Mesenchymal stem cell (in vitro differentiated cells and primary cell): ENCODE data around the gene DUS1L.

Source experiments
- DNase-seq: peaks from one replicate; pipeline ENCODE4 v3.0.0-alpha.2; 2013
- H2AFZ ChIP-seq: one replicate; pipeline ENCODE4 v1.6.1; 2013; ENCODE audit warnings: low read depth, mild to moderate bottlenecking, control low read depth, inconsistent platforms, low read length, moderate library complexity
- H2AK5ac ChIP-seq: 2 replicates; pipeline ENCODE4 v1.6.1; 2013; ENCODE audit warnings: low read length, moderate library complexity, mild to moderate bottlenecking, inconsistent platforms; ENCODE audit not compliant: severe bottlenecking
- H2BK120ac ChIP-seq: one replicate; pipeline ENCODE4 v1.6.1; 2013; ENCODE audit warnings: low read depth, mild to moderate bottlenecking, inconsistent platforms, low read length, moderate library complexity
- H2BK12ac ChIP-seq, 2 experiments: one replicate each; pipeline ENCODE4 v1.6.1; 2013; ENCODE audit warnings: inconsistent platforms in 2 of 2, low read length in 2 of 2, mild to moderate bottlenecking in 2 of 2, moderate library complexity in 2 of 2, control low read depth in 1 of 2
- H2BK15ac ChIP-seq: one replicate; pipeline ENCODE4 v1.6.1; 2013; ENCODE audit warnings: mild to moderate bottlenecking, low read depth, inconsistent platforms; ENCODE audit not compliant: poor library complexity, severe bottlenecking
- H2BK5ac ChIP-seq: 2 replicates; pipeline ENCODE4 v1.6.1; 2013; ENCODE audit warnings: low read depth, mild to moderate bottlenecking, low read length, control low read depth, inconsistent platforms; ENCODE audit not compliant: poor library complexity, severe bottlenecking
- H3K14ac ChIP-seq, 2 experiments: one replicate each; pipeline ENCODE4 v1.6.1; 2013; ENCODE audit warnings: inconsistent platforms in 2 of 2, low read length in 2 of 2, control low read depth in 1 of 2, mild to moderate bottlenecking in 1 of 2, moderate library complexity in 1 of 2
- H3K18ac ChIP-seq, 2 experiments: one replicate each; pipeline ENCODE4 v1.6.1; 2013; ENCODE audit warnings: inconsistent platforms in 2 of 2, low read length in 2 of 2, control low read depth in 1 of 2, low read depth in 1 of 2, mild to moderate bottlenecking in 1 of 2
- H3K23ac ChIP-seq, 2 experiments: one replicate each; pipeline ENCODE4 v1.6.1; 2013; ENCODE audit warnings: inconsistent platforms in 2 of 2, low read length in 2 of 2, mild to moderate bottlenecking in 2 of 2, moderate library complexity in 2 of 2, control low read depth in 1 of 2
- H3K27ac ChIP-seq: 2 replicates; pipeline ENCODE4 v1.5.1; 2013; ENCODE audit warnings: mild to moderate bottlenecking, moderate library complexity, low read length, control low read depth, inconsistent platforms; ENCODE audit not compliant: poor library complexity, severe bottlenecking
- H3K27me3 ChIP-seq, 2 experiments: 2 replicates each; pipeline versions ENCODE4 v1.6.1 to v1.7.0; 2013; ENCODE audit warnings: low read length in 2 of 2, mild to moderate bottlenecking in 2 of 2, moderate library complexity in 2 of 2, control low read depth in 1 of 2, inconsistent platforms in 1 of 2; ENCODE audit not compliant: control insufficient read depth in 1 of 2, insufficient read depth in 1 of 2
- H3K36me3 ChIP-seq, 2 experiments: 2 replicates each; pipeline versions ENCODE4 v1.6.1 to v1.7.0; 2013; ENCODE audit warnings: low read length in 2 of 2, control low read depth in 1 of 2, inconsistent platforms in 1 of 2, low read depth in 1 of 2, mild to moderate bottlenecking in 1 of 2; ENCODE audit not compliant: insufficient read depth in 2 of 2, control insufficient read depth in 1 of 2
- H3K4ac ChIP-seq, 2 experiments: one replicate each; pipeline ENCODE4 v1.6.1; 2013; ENCODE audit warnings: inconsistent platforms in 2 of 2, low read length in 2 of 2, mild to moderate bottlenecking in 2 of 2, moderate library complexity in 2 of 2, control low read depth in 1 of 2, low read depth in 1 of 2
- H3K4me1 ChIP-seq: 2 replicates; pipeline ENCODE4 v1.6.1; 2013; ENCODE audit warnings: low read depth, low read length, control low read depth; ENCODE audit not compliant: control insufficient read depth, insufficient read depth
- H3K4me2 ChIP-seq: 2 replicates; pipeline ENCODE4 v1.6.1; 2013; ENCODE audit warnings: low read length, mild to moderate bottlenecking, inconsistent platforms; ENCODE audit not compliant: poor library complexity, severe bottlenecking
- H3K4me3 ChIP-seq, 2 experiments: 2 replicates each; pipeline versions ENCODE4 v1.5.1 to v1.7.0; 2013; ENCODE audit warnings: low read length in 2 of 2, mild to moderate bottlenecking in 2 of 2, control low read depth in 1 of 2, low read depth in 1 of 2; ENCODE audit not compliant: insufficient read depth in 1 of 2
- H3K79me1 ChIP-seq: replicated peaks from 2 replicates; pipeline ENCODE4 v1.6.1; 2013; ENCODE audit warnings: mild to moderate bottlenecking, control low read depth, low read length, inconsistent platforms; ENCODE audit not compliant: poor library complexity, severe bottlenecking
- H3K9ac ChIP-seq: 2 replicates; pipeline ENCODE4 v1.7.0; 2013; ENCODE audit warnings: mild to moderate bottlenecking, low read length, moderate library complexity
- H3K9me3 ChIP-seq: 2 replicates; pipeline ENCODE4 v1.7.0; 2013; ENCODE audit warnings: mild to moderate bottlenecking, low read length; ENCODE audit not compliant: control insufficient read depth
- H4K8ac ChIP-seq: one replicate; pipeline ENCODE4 v1.6.1; 2013; ENCODE audit warnings: inconsistent platforms, mild to moderate bottlenecking, low read length, moderate library complexity
- H4K91ac ChIP-seq: one replicate; pipeline ENCODE4 v1.6.1; 2013; ENCODE audit warnings: mild to moderate bottlenecking, low read length, inconsistent platforms
- WGBS: methylation state at CpG from one replicate; pipeline ENCODE4 v1.1.7; 2013; ENCODE audit warnings: mixed read lengths; 5-methylcytosine and 5-hydroxymethylcytosine counted together

The DUS1L gene

GRCh38 chr17:82089723-82090548, 24.3 kb upstream of the DUS1L start:
- Histone ChIP-seq H3K9me3 (no peaks in the 10 kb centered on the region), H3K9ac (no peak overlapping the region), H3K4me1 (no peaks in the 10 kb centered on the region), H2BK120ac (no peak overlapping the region), H4K8ac (no peak overlapping the region), H2BK15ac (no peak overlapping the region), H2AK5ac (no peak overlapping the region), H3K36me3 (peaks cover 84 to 100% of the 10 kb centered on the region in 2 experiments), H2AFZ (no peak overlapping the region), H2BK12ac (no peak overlapping the region), H3K18ac (no peak overlapping the region), H3K4me2 (no peak overlapping the region), H3K79me1 (peaks cover 48% of the 10 kb centered on the region), H3K14ac (no peak overlapping the region), H3K4ac (no peak overlapping the region), H3K27me3 (no peaks in the 10 kb centered on the region), H2BK5ac (no peak overlapping the region), H3K27ac (no peak overlapping the region), H4K91ac (peak overlapping the region; percentile 12), H3K23ac (no peak overlapping the region), H3K4me3 (no peak overlapping the region)
- 97% methylated on average over 29 of the region's 29 CpGs for WGBS
- DNase-seq: no peak

GRCh38 chr17:82088838-82089722, 23.5 kb upstream of the DUS1L start:
- H4K8ac ChIP-seq: no peak overlapping the region
- no peaks in the 10 kb centered on the region for H3K27me3 ChIP-seq
- no peak overlapping the region for H3K23ac ChIP-seq
- no peak overlapping the region for H3K14ac ChIP-seq
- H3K36me3 ChIP-seq: peaks cover 89 to 100% of the 10 kb centered on the region in 2 experiments
- H4K91ac ChIP-seq: no peak overlapping the region
- no peak for DNase-seq
- no peak overlapping the region for H2BK5ac ChIP-seq
- H2AFZ ChIP-seq: no peak overlapping the region
- no peaks in the 10 kb centered on the region for H3K4me1 ChIP-seq
- no peak overlapping the region for H3K18ac ChIP-seq
- no peak overlapping the region for H3K9ac ChIP-seq
- H3K4me2 ChIP-seq: no peak overlapping the region
- H2BK12ac ChIP-seq: no peak overlapping the region
- H3K9me3 ChIP-seq: no peaks in the 10 kb centered on the region
- 97% methylated on average over 44 of the region's 47 CpGs for WGBS
- H2AK5ac ChIP-seq: no peak overlapping the region
- no peak overlapping the region for H3K4ac ChIP-seq
- no peak overlapping the region for H2BK15ac ChIP-seq
- peaks cover 49% of the 10 kb centered on the region for H3K79me1 ChIP-seq
- no peak overlapping the region for H2BK120ac ChIP-seq
- H3K27ac ChIP-seq: no peak overlapping the region
- no peak overlapping the region for H3K4me3 ChIP-seq

- peaks cover 50% of the 10 kb centered on the region for H3K79me1 ChIP-seq
- H3K4me2 ChIP-seq: no peak overlapping the region
- H2BK12ac ChIP-seq: no peak overlapping the region
- H4K91ac ChIP-seq: no peak overlapping the region
- no peak overlapping the region for H3K4me3 ChIP-seq
- no peak overlapping the region for H3K14ac ChIP-seq
- no peak overlapping the region for H4K8ac ChIP-seq
- WGBS: 96% methylated on average over 47 of the region's 48 CpGs
- H2BK120ac ChIP-seq: no peak overlapping the region
- H2AK5ac ChIP-seq: no peak overlapping the region
- H2AFZ ChIP-seq: no peak overlapping the region
- H3K23ac ChIP-seq: no peak overlapping the region
- no peak for DNase-seq
- no peak overlapping the region for H3K27ac ChIP-seq
- no peak overlapping the region for H3K9ac ChIP-seq
- no peak overlapping the region for H2BK5ac ChIP-seq
- no peak overlapping the region for H3K4ac ChIP-seq
- H3K36me3 ChIP-seq: peaks cover 91 to 100% of the 10 kb centered on the region in 2 experiments
- no peaks in the 10 kb centered on the region for H3K9me3 ChIP-seq
- H3K18ac ChIP-seq: no peak overlapping the region
- no peaks in the 10 kb centered on the region for H3K27me3 ChIP-seq
- no peak overlapping the region for H2BK15ac ChIP-seq
- H3K4me1 ChIP-seq: no peaks in the 10 kb centered on the region
Measured at GRCh38 chr17:82087961-82088837, 22.6 kb upstream of the DUS1L start.
